HG02840 (cell line): ENCODE data around the gene CLSTN3.

Experiments
- ATAC-seq: cut with Tn5 transposase; IDR thresholded peaks from one replicate; pipeline ENCODE4 v1.9.1; 2021; ENCODE audit warnings: mild to moderate bottlenecking, moderate library complexity, moderate number of reproducible peaks; ENCODE audit not compliant: unreplicated experiment, low FRiP score

Gene CLSTN3

GRCh38 chr12:7123806-7124522 is 6.2 kb upstream of the CLSTN3 start:
- ATAC-seq, result no peak

- ATAC-seq, result no peak
These were observed 4.4 kb upstream of the CLSTN3 start for GRCh38 chr12:7125632-7126227.

DNA sequence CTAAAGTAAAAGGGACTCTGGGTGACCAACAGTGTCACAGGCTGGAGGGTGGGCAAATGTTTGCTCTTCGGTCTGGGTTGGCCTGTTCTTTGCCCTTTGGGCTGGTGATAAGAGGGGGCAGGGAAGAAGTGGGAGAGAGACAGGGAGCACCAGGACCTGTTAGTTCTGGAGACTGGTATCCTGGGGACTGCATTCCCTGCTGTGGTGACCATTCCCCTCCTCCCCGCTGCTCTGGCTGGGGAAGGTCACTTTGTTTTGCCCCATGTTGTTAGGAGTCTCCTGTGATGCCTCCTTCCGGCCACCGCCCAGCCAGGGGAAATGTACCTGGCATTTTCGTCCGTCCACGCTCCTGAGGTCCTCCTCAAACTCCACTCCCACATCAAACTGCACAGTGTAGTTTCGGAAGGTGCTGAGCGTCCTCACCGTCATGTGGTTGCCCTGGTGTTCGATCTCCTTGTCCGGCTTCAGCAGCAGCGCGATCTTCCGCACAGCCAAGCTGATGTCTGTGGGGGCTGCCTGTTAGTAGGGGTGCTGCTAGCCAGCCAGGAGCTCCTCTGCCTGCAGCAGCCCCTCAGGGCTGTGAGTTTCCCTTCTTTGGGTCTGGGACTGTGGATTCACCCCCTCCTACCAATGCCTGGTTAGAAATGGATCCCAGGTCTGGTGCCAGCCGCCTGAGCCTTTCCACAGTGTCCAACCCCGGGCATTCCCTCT is 2.1 kb upstream of the CLSTN3 start:
- no peak for ATAC-seq

- no peak for ATAC-seq
These were observed 1.4 kb upstream of the CLSTN3 start, which contains the start of gene RBP5 for GRCh38 chr12:7128681-7129286. RBP5 (minus strand) TSS chr12:7128889; CDS start chr12:7128775, 114 bp downstream.

- ATAC-seq, result peak; percentile 19
These were observed 792 bp upstream of the CLSTN3 start for GRCh38 chr12:7129287-7129871.

DNA sequence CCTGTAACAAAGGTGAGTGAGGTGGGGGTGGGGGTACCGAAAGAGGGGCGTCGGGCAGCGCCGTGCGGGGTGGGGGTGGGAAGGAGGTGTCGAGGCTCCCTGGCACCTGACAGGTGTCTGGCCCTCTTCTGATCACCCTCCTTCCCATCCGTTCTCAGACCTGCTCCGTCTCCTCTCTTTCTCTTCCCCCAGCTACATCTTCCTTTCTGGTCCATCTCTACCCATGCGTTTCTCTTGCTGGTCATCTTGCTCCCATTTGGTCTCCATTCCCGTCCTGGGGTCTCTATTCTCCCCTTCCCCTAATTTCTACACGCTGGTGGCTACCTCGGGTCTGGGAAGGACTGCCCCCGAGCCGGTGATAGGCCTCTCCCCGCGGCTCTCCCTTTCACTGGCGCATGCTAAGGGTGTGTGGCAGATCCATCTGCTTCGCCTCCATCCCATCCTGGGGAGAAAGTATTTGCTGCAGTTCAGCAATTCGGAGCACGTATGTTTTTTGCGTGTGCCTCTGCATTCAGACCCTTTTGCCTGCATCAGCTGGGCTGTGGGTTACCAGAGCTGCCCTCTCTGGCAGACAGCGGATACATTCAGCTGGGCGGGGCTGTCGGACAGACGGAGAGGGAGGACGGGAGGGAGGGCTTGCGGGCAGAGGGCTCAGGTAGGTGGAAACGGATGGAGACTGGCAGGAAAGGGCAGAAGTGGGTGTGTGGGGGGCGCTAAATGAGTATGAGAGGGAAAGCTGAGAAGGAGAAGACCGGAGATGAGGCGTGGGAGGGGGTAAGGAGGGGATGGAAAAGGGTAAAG is 730 bp downstream of the CLSTN3 start:
- no peak for ATAC-seq

DNA sequence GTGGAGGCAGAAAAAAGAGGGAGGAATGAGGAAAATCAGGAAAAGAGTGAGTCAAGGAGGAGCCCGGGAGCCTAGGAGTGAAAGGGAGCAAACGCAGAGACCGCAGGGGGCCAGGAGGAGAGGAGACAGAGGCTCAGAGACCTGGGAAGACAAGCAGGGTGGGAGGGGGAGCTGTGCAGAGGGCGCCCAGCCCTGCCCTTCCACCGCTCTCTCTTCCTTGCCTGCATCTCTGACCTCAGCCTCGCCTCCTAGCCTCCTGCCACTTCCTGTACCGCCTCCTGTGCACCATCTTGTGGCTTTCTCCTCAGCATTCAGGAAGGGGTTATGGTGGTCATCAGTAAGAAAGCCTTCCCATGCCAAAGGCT is 1.3 kb downstream of the CLSTN3 start:
- ATAC-seq, result no peak

- ATAC-seq, result no peak
These were observed 4.4 kb downstream of the CLSTN3 start for GRCh38 chr12:7134396-7135166.

- no peak for ATAC-seq
These were observed 5.9 kb downstream of the CLSTN3 start for GRCh38 chr12:7136071-7136470.

DNA sequence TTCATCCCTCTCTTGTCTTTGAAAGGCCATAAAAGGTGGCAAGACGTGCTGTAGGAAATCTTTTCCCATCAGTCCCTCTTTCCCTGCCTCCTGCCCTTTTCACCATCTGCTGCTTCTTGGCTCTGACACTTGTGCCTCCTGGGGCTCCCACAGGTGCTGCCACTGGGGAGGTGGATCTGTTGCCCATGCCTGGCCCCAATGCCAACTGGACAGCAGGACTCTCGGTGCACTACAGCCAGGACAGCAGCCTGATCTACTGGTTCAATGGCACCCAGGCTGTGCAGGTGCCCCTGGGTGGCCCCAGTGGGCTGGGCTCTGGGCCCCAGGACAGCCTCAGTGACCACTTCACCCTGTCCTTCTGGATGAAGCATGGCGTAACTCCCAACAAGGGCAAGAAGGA is 6.5 kb downstream of the CLSTN3 start:
- no peak for ATAC-seq

GRCh38 chr12:7137908-7138307 is 7.7 kb downstream of the CLSTN3 start:
- ATAC-seq, result no peak

DNA sequence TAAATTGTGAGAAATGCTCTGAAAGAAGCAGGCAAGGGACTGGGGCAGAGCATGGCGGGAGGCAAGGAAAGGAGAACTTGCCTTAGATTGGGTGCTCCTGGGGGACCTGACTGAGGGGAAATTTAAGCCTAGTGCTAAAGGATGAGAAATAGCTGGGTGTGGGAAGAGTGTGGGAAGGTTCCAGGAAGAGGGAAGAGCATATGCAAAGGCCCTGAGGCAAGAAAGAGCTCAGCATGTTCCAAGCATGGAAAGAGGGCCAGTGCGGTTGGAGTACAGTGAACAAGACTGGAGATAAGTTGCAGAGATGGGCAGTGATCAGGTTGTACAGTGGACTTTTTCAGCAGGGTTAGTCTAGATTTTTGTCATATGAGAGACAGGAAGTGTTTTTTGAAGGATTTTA is 9.0 kb downstream of the CLSTN3 start:
- ATAC-seq, result no peak

GRCh38 chr12:7141351-7142005 is 11.3 kb downstream of the CLSTN3 start:
- no peak for ATAC-seq

GRCh38 chr12:7142056-7142644 is 12.0 kb downstream of the CLSTN3 start:
- ATAC-seq, result no peak

GRCh38 chr12:7142809-7143465 is 12.8 kb downstream of the CLSTN3 start:
- no peak for ATAC-seq

DNA sequence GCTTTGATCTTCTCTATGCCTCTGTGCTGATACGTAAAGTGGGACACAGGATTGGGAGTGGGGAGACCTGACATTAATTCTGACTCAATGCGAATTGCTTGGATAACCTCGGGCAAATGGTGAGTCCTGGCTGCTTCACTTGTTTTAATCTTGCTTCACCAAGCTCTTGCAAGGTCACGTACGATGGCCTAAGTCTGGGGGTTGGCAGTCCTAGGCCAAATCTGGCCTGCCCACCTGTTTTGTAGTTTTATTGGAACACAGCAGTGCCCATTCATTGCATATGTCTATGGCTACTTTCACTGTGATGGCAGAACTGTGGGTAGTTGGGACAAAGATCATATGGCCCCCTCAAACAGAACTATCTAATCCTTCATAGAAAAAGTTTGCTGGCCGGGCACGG is 13.4 kb downstream of the CLSTN3 start:
- ATAC-seq, result no peak

DNA sequence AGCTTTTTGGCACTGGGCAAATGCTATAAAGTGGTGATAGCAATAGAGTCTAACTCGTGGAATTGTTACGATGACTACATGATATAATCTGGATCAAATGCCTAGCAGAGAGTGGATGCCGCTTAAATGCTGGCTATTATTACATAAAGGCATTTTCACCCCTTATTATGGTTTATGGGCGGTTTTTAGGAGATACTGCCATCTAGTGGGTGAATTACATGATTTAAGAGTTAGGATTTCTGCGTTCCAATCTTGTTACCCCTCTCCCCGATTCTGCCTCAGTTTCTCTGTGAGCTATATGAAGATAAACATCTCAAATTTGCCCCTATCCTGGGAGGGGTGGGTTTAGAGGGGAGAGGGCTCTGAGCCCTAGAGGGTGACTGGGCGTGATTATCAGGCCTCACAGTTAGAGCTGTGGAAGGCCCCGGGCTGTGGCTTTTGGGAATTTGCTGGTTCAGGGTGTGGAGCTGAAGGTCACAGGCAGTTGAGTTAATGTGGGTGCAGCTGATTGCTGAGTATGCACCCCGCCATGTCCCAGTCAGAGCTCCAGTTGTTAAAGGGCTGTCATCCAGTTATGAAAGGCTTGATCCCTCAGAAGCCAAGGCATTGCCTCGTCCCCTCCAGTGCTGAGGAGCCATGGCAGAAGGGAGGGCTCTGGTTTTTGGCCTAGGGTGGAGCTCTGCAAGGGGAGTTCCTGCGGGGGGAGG is 14.4 kb downstream of the CLSTN3 start:
- ATAC-seq, result no peak
